Measurements from ENCODE around the gene ZFYVE21. TPM values are rescaled to one million over a fixed set of nuclear protein-coding genes. Genes with fewer than 3 reads are reported as not detected.

The ZFYVE21 gene
- total RNA-seq, 1 donor from 2014 or later, result 68.6 TPM

- Mint-ChIP-seq H3K27ac (ENCODE audit: unreplicated experiment) (no peak overlapping the region), H3K4me3 (ENCODE audit: unreplicated experiment) (no peak overlapping the region), H3K9me3 (ENCODE audit: low read depth) (no peaks in the 10 kb centered on the region), H3K36me3 (ENCODE audit: low read depth) (peaks cover 4% of the 10 kb centered on the region), H3K4me1 (ENCODE audit: low read depth) (peaks cover 11% of the 10 kb centered on the region), H3K27me3 (ENCODE audit: low read depth) (no peaks in the 10 kb centered on the region)
- peak; percentile 32 for DNase-seq (ENCODE audit: low spot score)
- no peak for TF ChIP-seq CTCF (IDR thresholded peaks at IDR 0.05)
Measured at GRCh38 chr14:103745424-103745823, 29.8 kb downstream of the ZFYVE21 start.

- Mint-ChIP-seq H3K9me3 (ENCODE audit: low read depth) (no peaks in the 10 kb centered on the region), H3K27ac (ENCODE audit: unreplicated experiment) (no peak overlapping the region), H3K4me3 (ENCODE audit: unreplicated experiment) (no peak overlapping the region), H3K27me3 (ENCODE audit: low read depth) (no peaks in the 10 kb centered on the region), H3K4me1 (ENCODE audit: low read depth) (peaks cover under 1% of the 10 kb centered on the region), H3K36me3 (ENCODE audit: low read depth) (peaks cover 4% of the 10 kb centered on the region)
- peak; percentile 79 for DNase-seq (ENCODE audit: low spot score)
- TF ChIP-seq CTCF (IDR thresholded peaks at IDR 0.05), result no peak
Measured at GRCh38 chr14:103746701-103747100, 31.1 kb downstream of the ZFYVE21 start.

GRCh38 chr14:103748534-103748857 lies 32.9 kb downstream of the ZFYVE21 start:
- Mint-ChIP-seq H3K27me3 (ENCODE audit: low read depth) (no peaks in the 10 kb centered on the region), H3K4me1 (ENCODE audit: low read depth) (no peaks in the 10 kb centered on the region), H3K27ac (ENCODE audit: unreplicated experiment) (no peak overlapping the region), H3K9me3 (ENCODE audit: low read depth) (no peaks in the 10 kb centered on the region), H3K4me3 (ENCODE audit: unreplicated experiment) (no peak overlapping the region), H3K36me3 (ENCODE audit: low read depth) (peaks cover 4% of the 10 kb centered on the region)
- no peak for TF ChIP-seq CTCF (IDR thresholded peaks at IDR 0.05)
- DNase-seq (ENCODE audit: low spot score), result no peak

- Mint-ChIP-seq H3K4me1 (ENCODE audit: low read depth) (no peaks in the 10 kb centered on the region), H3K27me3 (ENCODE audit: low read depth) (no peaks in the 10 kb centered on the region), H3K27ac (ENCODE audit: unreplicated experiment) (no peak overlapping the region), H3K4me3 (ENCODE audit: unreplicated experiment) (no peak overlapping the region), H3K36me3 (ENCODE audit: low read depth) (peaks cover 4% of the 10 kb centered on the region), H3K9me3 (ENCODE audit: low read depth) (no peaks in the 10 kb centered on the region)
- DNase-seq (ENCODE audit: low spot score), result no peak
- no peak for TF ChIP-seq CTCF (IDR thresholded peaks at IDR 0.05)
Measured at GRCh38 chr14:103749452-103749851, 33.8 kb downstream of the ZFYVE21 start.

GRCh38 chr14:103749860-103750259 lies 34.2 kb downstream of the ZFYVE21 start:
- no peak for DNase-seq (ENCODE audit: low spot score)
- H3K9me3 Mint-ChIP-seq (ENCODE audit: low read depth), result no peaks in the 10 kb centered on the region
- peaks cover 4% of the 10 kb centered on the region for H3K36me3 Mint-ChIP-seq (ENCODE audit: low read depth)
- no peaks in the 10 kb centered on the region for H3K4me1 Mint-ChIP-seq (ENCODE audit: low read depth)
- H3K27ac Mint-ChIP-seq (ENCODE audit: unreplicated experiment), result no peak overlapping the region
- H3K4me3 Mint-ChIP-seq (ENCODE audit: unreplicated experiment), result no peak overlapping the region
- H3K27me3 Mint-ChIP-seq (ENCODE audit: low read depth), result no peaks in the 10 kb centered on the region
- TF ChIP-seq CTCF (IDR thresholded peaks at IDR 0.05), result peak; percentile 50

All from chondrocyte (in vitro differentiated cells).